Osteoblast (primary cell): ENCODE results near the gene NOD2. TPM values are rescaled to one million over a fixed set of nuclear protein-coding genes. Genes with fewer than 3 reads are reported as not detected.
A peak's percentile ranks its signal among the peaks of the same experiment; 100 is the strongest.

Source experiments
- DNase-seq: peaks from one replicate; pipeline ENCODE4 v3.0.0; 2011; ENCODE audit warnings: low spot score, mixed read lengths; ENCODE audit not compliant: insufficient read length; ENCODE audit errors: missing footprints
- H2AFZ ChIP-seq: 2 replicates; pipeline ENCODE4 v1.6.0; 2011; ENCODE audit warnings: mild to moderate bottlenecking, low read length
- H3K27ac ChIP-seq: 2 replicates; pipeline ENCODE4 v1.5.1; 2011; ENCODE audit warnings: mild to moderate bottlenecking, low read depth, low read length, moderate library complexity
- H3K27me3 ChIP-seq: 2 replicates; pipeline ENCODE4 v1.6.0; 2012; ENCODE audit warnings: mild to moderate bottlenecking, control low read depth, inconsistent platforms, low read length, moderate library complexity; ENCODE audit not compliant: insufficient read depth
- H3K36me3 ChIP-seq: 2 replicates; pipeline ENCODE4 v1.5.1; 2011; ENCODE audit warnings: mild to moderate bottlenecking, low read length, control low read depth, moderate library complexity; ENCODE audit not compliant: insufficient read depth
- H3K4me1 ChIP-seq: 2 replicates; pipeline ENCODE4 v1.5.1; 2011; ENCODE audit warnings: mild to moderate bottlenecking, low read length, control low read depth, moderate library complexity; ENCODE audit not compliant: insufficient read depth
- H3K4me2 ChIP-seq: 2 replicates; pipeline ENCODE4 v1.6.0; 2011; ENCODE audit warnings: mild to moderate bottlenecking, low read length; ENCODE audit not compliant: insufficient read depth
- H3K4me3 ChIP-seq: fragments of 200-600 bp; sonication (generic); 3 replicates; pipeline ENCODE4 v1.5.1; 2012; ENCODE audit warnings: mild to moderate bottlenecking, low read length, inconsistent platforms; ENCODE audit not compliant: insufficient read depth
- H3K79me2 ChIP-seq: 2 replicates; pipeline ENCODE4 v1.6.0; 2012; ENCODE audit warnings: mild to moderate bottlenecking, low read length, control low read depth, inconsistent platforms; ENCODE audit not compliant: insufficient read depth
- H3K9me3 ChIP-seq: 2 replicates; pipeline ENCODE4 v1.5.1; 2011; ENCODE audit warnings: low read depth, low read length, control low read depth
- H4K20me1 ChIP-seq: 2 replicates; pipeline ENCODE4 v1.6.0; 2012; ENCODE audit warnings: mild to moderate bottlenecking, low read length, control low read depth; ENCODE audit not compliant: insufficient read depth
- CTCF ChIP-seq: IDR thresholded peaks from 2 replicates; pipeline ENCODE4 v1.5.1; 2011; ENCODE audit warnings: mild to moderate bottlenecking, low read depth, low read length, moderate library complexity; ENCODE audit errors: extremely low read depth
- total RNA-seq: library from RNA; depleted of rRNA; stranded (reverse); fragments of >200 nt; gene quantifications from 2 replicates; pipeline ENCODE4 v1.2.3, GENCODE V29; 2012

Gene NOD2
- total RNA-seq, 1 donor = under 0.01 TPM

GRCh38 chr16:50683689-50684374 lies 9.6 kb upstream of the NOD2 start:
- Histone ChIP-seq H3K4me1 (no peaks in the 10 kb centered on the region), H3K36me3 (no peaks in the 10 kb centered on the region), H3K27me3 (peaks cover 4% of the 10 kb centered on the region), H3K27ac (no peak overlapping the region), H2AFZ (no peak overlapping the region), H3K79me2 (no peaks in the 10 kb centered on the region), H4K20me1 (no peaks in the 10 kb centered on the region), H3K4me2 (no peak overlapping the region), H3K9me3 (no peaks in the 10 kb centered on the region), H3K4me3 (no peak overlapping the region)
- no peak for TF ChIP-seq CTCF
- DNase-seq = peak; percentile 31

GRCh38 chr16:50684823-50685461 lies 8.5 kb upstream of the NOD2 start:
- H3K4me1 ChIP-seq = no peaks in the 10 kb centered on the region
- H3K36me3 ChIP-seq = no peaks in the 10 kb centered on the region
- H3K79me2 ChIP-seq = no peaks in the 10 kb centered on the region
- TF ChIP-seq CTCF = no peak
- no peak overlapping the region for H3K27ac ChIP-seq
- H4K20me1 ChIP-seq = no peaks in the 10 kb centered on the region
- no peak overlapping the region for H3K4me3 ChIP-seq
- H3K9me3 ChIP-seq = no peaks in the 10 kb centered on the region
- H3K27me3 ChIP-seq = peaks cover 7% of the 10 kb centered on the region
- no peak overlapping the region for H3K4me2 ChIP-seq
- DNase-seq = no peak
- H2AFZ ChIP-seq = no peak overlapping the region

- no peaks in the 10 kb centered on the region for H3K36me3 ChIP-seq
- H4K20me1 ChIP-seq = no peaks in the 10 kb centered on the region
- H3K27ac ChIP-seq = no peak overlapping the region
- no peaks in the 10 kb centered on the region for H3K4me1 ChIP-seq
- TF ChIP-seq CTCF = no peak
- no peaks in the 10 kb centered on the region for H3K9me3 ChIP-seq
- H3K4me2 ChIP-seq = no peak overlapping the region
- H3K4me3 ChIP-seq = no peak overlapping the region
- no peak for DNase-seq
- H3K27me3 ChIP-seq = peaks cover 9% of the 10 kb centered on the region
- H2AFZ ChIP-seq = no peak overlapping the region
- H3K79me2 ChIP-seq = no peaks in the 10 kb centered on the region
Measured at GRCh38 chr16:50685462-50686063, 7.8 kb upstream of the NOD2 start.

- no peak overlapping the region for H3K4me3 ChIP-seq
- peaks cover 16% of the 10 kb centered on the region for H3K27me3 ChIP-seq
- no peak overlapping the region for H2AFZ ChIP-seq
- no peaks in the 10 kb centered on the region for H3K9me3 ChIP-seq
- H3K79me2 ChIP-seq = no peaks in the 10 kb centered on the region
- H4K20me1 ChIP-seq = no peaks in the 10 kb centered on the region
- H3K4me2 ChIP-seq = no peak overlapping the region
- no peak overlapping the region for H3K27ac ChIP-seq
- H3K4me1 ChIP-seq = no peaks in the 10 kb centered on the region
- no peak for TF ChIP-seq CTCF
- H3K36me3 ChIP-seq = no peaks in the 10 kb centered on the region
- peak; percentile 81 for DNase-seq
Measured at GRCh38 chr16:50688083-50688482, 5.3 kb upstream of the NOD2 start.
